GM19467 (cell line): ENCODE data around the gene GSK3B.

Experiments
- ATAC-seq: cut with Tn5 transposase; IDR thresholded peaks from one replicate; pipeline ENCODE4 v1.9.1; 2021; ENCODE audit warnings: mild to moderate bottlenecking, moderate library complexity; ENCODE audit not compliant: unreplicated experiment

Gene GSK3B

GRCh38 chr3:119786409-119786808 is 307.8 kb downstream of the GSK3B start:
- no peak for ATAC-seq

GRCh38 chr3:119783883-119784282 is 310.4 kb downstream of the GSK3B start:
- no peak for ATAC-seq

GRCh38 chr3:119783255-119783654 is 311.0 kb downstream of the GSK3B start:
- ATAC-seq, result no peak

GRCh38 chr3:119782460-119782859 is 311.8 kb downstream of the GSK3B start:
- ATAC-seq, result no peak

GRCh38 chr3:119781330-119782198 is 312.7 kb downstream of the GSK3B start, which contains the start of gene NR1I2:
NR1I2 (plus strand) TSS chr3:119782101.
- no peak for ATAC-seq

GRCh38 chr3:119779731-119780383 is 314.4 kb downstream of the GSK3B start:
- ATAC-seq, result peak; percentile 83

- no peak for ATAC-seq
Measured at GRCh38 chr3:119778811-119779210, 315.4 kb downstream of the GSK3B start.

- ATAC-seq, result no peak
Measured at GRCh38 chr3:119778176-119778575, 316.1 kb downstream of the GSK3B start.

- no peak for ATAC-seq
Measured at GRCh38 chr3:119776304-119776703, 317.9 kb downstream of the GSK3B start.

- ATAC-seq, result peak; percentile 59
Measured at GRCh38 chr3:119774444-119774843, 319.8 kb downstream of the GSK3B start.
